Measurements from ENCODE around the gene KLF6. TPM values are rescaled to one million over a fixed set of nuclear protein-coding genes. Genes with fewer than 3 reads are reported as not detected.

KLF6 gene
- total RNA-seq, 1 experiment from 2014 or later = 182 TPM

DNA sequence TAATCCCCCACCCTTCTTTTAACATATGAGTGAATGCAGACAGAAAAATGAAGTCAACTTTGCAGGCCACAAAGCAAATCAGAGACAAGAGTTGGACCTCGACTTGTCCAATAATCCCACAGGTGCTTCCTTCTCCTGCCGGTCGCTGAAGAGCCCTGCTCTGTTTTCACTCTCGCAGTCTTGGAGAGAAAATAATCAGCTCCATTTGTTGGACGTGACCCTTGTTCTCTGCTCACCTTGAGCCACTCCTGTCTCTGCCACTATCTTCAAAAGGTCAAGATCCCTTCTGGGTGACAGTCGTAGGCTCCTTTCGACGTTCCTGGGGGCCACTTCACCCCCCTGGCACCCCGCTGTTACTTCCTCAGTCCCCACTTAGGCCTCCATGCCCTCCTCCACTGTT, 2.8 kb upstream of the KLF6 start:
- no peak for DNase-seq (ENCODE audit: low spot score)

- no peak for DNase-seq (ENCODE audit: low spot score)
Observed at GRCh38 chr10:3787016-3787400, 2.0 kb upstream of the KLF6 start.

DNA sequence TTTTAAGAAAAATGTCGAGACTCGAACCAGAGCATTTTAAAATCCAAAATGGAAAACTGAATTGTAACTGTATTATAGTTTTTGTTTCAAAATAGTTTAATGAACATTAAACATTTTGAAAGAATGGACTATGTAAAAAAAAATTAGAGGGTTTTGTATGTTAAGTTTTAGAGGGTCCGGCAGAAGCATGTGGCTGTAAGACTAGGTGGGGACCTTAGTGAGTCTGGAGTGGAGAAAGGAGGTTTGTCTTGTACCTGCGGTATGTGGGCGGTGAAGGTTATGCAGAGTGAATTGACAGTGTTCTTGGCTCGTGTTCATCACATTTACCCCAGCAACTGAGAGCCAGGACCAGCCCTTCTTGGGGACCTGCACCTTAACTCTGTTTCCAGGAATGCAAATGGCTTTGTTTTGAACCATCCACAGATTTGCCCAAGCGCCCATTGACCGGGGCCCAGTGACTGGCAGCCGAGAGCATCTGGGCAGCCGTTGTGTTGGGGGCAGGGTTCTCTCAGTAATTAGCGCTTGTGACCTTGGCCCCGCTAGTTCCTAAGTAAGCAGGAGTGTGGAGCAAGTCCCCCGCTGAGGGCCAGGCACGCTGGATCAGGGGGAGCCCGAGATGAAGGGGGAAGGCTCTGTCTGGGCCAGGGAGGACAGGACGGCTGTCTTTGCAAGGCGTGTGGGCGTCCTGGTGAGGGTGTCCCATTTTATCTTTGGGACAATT, 1.4 kb upstream of the KLF6 start:
- DNase-seq (ENCODE audit: low spot score) = peak; percentile 92

DNA sequence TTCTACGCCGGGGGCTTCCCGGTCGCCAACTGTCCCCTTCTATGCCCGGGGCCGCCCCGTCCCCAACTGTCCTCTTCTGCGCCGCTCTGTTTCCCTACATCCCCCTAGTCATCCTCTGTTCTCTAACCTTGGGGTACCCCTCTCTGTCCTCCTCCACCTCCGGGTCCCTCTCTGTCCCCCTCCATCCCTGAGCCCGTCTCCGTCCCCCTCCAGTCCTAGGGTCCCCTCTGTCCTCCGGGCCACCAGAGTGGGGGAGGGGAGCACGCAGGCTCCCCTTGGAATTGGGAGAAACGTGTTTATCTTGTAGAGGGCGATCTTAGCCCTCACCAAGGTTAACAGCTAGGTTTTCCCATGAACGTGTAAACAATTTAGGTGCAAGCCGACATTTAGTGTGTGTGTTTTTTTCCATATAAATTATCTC, 852 bp upstream of the KLF6 start:
- peak; percentile 75 for DNase-seq (ENCODE audit: low spot score)

DNA sequence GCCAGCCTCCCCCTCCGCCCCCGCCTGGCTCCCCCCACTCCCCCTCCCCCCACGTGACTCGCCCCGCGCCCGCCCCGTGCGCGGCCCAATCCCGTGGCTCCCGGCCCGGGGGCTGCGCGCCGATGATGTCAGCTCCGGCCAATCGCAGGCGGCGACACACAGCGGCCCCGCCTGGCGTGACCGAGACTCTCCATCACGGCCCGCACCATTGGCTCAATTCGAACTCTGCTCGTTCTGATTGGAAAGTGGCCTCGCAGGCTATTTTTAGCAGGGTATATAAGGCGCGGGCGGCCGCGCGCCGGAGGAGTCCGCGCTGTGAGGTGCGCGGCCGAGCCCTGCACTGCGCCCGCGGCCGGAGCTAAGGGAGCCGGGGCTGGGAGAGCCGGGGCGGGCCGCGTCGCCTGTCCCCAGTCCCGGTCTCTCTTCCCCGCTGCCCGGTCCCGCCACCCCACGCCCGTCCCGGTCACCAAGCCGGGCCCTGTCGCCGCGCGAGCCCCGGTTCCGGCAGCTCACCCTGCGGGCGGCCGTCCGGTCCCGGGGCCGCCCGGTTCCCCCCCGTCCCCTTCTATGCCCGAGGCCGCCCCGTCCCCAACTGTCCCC, 342 bp upstream of the KLF6 start:
- peak; percentile 99 for DNase-seq (ENCODE audit: low spot score)

GRCh38 chr10:3783682-3784432, 1.2 kb downstream of the KLF6 start:
- DNase-seq (ENCODE audit: low spot score) = peak; percentile 82

GRCh38 chr10:3783316-3783681, 1.7 kb downstream of the KLF6 start:
- no peak for DNase-seq (ENCODE audit: low spot score)

- peak; percentile 92 for DNase-seq (ENCODE audit: low spot score)
Observed at GRCh38 chr10:3782451-3783315, 2.3 kb downstream of the KLF6 start.

- DNase-seq (ENCODE audit: low spot score) = no peak
Observed at GRCh38 chr10:3782146-3782450, 2.9 kb downstream of the KLF6 start.

DNA sequence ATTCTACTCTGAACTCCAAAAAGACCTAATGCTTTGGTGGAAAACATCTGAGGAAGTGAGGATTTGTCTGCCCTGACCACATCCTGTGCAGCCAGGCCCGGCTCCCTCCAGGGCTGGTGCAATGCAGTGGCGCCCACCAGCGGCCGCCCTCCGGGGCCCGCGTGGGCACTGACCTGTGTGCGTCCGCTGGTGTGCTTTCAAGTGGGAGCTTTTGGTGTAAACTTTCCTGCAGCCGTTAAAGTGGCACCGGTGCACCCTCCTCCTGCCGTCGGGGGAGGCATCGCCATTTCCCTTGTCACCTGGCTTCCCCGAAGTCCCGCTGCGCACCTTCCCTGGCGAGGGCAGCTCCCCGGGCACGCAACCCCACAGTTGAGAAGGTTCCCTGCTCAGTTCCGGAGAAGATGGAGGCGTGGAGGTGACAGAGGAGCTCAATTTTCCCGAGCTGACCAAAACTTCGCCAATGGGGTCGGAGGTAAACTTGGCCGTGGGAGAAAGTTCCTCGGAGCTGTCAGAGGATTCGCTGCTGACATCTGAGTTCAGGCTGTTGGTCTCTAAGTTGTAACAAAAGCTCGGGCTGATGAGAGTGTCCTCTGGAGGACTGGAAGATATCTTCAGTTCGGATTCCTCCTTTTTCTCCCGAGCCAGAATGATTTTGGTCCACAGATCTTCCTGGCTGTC, 3.4 kb downstream of the KLF6 start:
- peak; percentile 60 for DNase-seq (ENCODE audit: low spot score)

DNA sequence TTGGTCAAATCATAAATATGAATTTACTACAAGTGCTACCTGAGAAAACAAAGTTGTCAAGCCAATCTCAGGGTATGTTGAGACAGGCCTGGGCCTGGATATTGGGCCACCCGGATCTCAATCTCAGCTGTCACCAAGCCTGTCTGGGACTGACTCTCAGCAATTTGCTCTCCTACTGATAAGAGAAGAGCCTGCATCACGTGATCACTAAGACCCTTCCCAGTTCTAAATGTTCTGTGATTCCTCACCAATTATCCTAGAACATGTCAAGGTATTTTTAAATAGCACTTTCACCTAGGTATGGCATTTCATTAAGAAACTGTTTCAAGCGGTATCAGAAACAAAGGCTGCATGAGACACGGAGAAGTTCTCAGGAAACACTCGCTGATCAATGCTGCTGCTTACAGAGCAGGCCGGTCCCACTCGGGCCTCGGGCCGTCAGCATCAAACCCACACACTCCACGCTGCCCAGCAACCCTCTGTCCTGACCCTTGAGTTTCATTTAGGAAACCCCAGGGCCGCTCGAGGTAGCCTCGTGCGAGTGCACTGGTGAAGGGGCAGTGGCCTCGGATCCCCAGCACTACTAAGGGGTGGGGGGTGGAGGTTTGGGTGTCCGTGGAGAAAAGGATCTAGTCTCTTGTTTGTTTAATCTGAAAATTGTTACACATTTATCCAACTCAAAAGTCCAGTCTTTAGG, 4.1 kb downstream of the KLF6 start:
- peak; percentile 58 for DNase-seq (ENCODE audit: low spot score)

- peak; percentile 50 for DNase-seq (ENCODE audit: low spot score)
Observed at GRCh38 chr10:3780021-3780770, 4.8 kb downstream of the KLF6 start.

GRCh38 chr10:3779158-3779741, 5.8 kb downstream of the KLF6 start:
- DNase-seq (ENCODE audit: low spot score) = peak; percentile 26

DNA sequence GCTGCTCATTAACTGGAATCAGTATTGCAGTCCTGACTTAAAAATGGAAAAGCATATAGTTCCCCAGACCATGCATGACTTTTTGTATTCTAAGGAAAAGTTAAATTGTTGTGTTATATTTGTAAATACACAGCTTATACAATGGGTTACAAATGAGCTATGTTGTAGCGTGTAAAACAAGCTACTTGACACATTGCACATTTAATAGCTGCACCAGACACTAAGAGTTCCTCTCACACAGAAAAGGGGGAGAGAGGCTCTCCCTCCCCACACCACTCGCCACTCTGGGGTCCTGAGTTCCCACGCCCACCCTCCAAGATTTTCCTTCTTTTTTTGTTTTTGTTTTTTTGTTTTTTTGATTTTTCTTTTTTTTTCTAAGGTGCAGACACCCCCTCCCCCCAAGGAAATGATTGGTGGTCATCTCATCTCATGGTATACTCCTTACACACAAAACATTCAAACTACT, 6.3 kb downstream of the KLF6 start:
- no peak for DNase-seq (ENCODE audit: low spot score)

DNA sequence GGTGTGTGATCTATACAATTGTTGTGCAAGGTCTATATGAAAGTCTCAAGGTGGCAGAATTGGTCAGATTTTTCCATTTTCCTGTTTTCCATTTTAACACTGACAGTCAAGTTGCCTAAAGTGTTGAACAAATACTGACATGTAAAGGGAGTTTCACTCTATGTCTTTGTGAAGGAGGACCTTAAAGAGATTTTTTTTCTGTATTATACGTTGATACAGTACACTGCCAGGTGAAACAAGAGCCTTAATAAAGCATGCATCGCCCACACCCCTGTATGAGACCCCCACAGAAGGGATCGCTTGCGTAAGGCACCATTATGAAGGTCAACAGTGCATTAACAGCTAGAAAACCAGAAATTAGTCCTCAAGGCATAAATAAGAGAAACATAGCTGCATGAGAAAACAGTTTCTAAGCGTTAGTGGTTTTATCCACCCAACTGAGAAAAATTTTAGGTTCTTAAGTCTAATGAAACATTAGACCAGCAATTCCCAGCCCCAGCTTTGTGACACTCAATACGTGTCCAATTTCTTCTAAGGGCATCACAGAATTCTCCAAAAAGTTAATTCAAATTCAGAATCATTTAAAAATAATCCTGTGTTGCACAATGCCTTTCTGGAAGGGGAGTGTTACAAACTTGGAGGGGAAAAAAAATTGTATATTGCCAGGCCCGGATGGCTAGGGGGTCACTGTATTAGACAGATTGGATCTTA, 6.9 kb downstream of the KLF6 start:
- peak; percentile 56 for DNase-seq (ENCODE audit: low spot score)

DNA sequence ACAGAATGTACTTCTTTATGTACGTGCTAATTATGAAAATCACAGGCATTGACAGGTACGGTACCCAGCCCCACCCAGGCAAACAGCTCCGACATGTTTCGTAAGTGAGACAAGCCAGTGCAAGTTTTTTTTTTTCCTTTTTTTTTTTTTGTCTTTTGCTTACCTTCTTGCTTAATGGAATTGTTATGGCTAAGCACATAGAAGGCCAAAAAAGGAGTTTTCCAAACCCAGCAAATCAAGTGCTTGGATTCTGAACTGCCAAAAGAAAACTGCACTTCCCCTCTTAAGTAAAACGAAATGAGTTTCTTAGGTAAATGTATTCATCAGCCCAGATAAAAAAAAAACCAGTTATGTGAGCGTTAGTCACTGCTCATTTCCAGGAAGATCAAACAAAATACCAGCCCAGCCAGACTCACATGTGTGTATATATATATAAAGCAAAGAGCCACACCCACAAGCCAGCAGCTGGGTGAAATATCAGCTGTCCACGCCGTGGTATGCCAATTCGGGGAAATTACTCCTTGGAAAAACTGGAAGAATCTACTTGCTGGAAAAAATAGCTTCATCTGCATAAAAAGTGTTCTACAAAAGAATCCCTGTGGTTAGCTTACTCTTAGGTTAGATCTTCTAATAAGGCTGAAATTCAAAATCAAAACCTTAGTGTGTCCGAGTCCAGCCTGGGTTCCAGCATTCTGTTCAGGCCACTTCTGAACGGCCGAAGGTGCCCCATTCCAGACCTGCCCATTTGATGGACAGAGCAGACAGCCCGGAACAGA, 8.0 kb downstream of the KLF6 start:
- peak; percentile 85 for DNase-seq (ENCODE audit: low spot score)

- no peak for DNase-seq (ENCODE audit: low spot score)
Observed at GRCh38 chr10:3775696-3776551, 9.1 kb downstream of the KLF6 start.

Measured in HT-29 (cell line).